ENCODE results near the gene BTBD19.

DNA sequence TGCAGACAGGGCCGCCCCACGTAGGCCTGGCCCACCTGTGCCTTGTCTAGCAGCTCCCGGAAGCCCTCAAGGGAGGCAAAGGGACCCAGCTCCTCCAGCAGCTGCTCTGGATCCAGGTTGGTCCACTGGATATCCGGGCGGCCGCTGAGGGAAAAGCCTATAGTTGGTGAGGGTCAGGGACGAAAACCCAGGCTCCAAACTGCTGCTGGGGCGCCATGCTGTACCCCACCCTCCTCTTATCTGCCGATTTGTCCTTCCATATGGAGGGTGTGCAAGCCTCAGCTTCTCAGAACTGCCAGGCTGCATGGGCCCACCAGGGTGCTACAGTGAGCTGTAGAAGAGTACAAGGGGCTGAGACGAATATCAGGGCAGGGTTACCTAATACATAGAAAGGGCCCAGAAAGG, 22.6 kb downstream of the BTBD19 start:
- no peak for TF ChIP-seq YY1 (IDR thresholded peaks at IDR 0.05; ENCODE audit: insufficient read depth, insufficient read length)
- no peak for TF ChIP-seq SUZ12 (IDR thresholded peaks at IDR 0.05; ENCODE audit: extremely low read depth, insufficient read depth, insufficient read length)
- no peak for TF ChIP-seq ZNF274 (IDR thresholded peaks at IDR 0.05; ENCODE audit: low read depth, low read length)
